ENCODE measurements around the gene MXD3.

MXD3 gene

DNA sequence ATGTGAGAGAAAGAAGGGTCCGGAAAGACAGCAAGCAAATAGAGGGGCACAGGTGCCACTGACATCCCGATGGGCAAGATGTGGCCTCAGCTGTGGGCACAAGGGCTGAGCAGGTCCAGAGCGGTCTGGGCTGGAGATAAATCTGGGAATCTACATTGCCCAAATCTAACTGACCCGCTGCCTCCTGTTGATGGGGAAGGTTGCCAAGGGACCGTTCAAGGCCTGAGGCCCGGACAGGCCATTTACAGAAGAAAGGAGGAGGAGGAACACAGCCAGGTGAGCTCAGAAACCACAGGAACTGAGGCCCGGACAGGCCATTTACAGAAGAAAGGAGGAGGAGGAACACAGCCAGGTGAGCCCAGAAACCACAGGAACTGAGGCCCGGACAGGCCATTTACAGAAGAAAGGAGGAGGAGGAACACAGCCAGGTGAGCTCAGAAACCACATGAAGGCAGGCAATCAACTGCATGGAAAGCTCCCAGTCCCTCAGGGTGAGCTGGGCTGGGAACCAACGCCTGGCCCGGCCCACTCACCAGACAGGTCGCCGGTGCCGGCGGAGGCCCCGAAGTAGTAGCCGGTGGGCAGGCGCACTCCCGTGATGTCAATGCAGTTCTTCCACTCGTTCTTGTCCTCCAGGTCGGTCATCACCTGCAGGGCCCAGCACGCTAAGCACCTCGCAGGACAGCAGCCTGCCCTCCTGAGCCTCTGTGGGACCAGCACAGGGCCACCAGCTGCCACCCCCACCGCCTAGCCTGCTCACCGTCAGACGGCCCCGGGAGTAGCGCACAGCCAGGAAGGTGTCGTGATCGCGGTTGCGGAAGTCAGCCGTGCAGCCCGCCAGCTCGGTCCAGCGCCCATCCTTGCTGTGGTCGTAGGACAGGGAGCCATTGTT is 25.2 kb upstream of the MXD3 start (continued):
- TF ChIP-seq TSHZ2 (CRISPR knock-in tag; IDR thresholded peaks at IDR 0.05): no peak

- peak; percentile 90 for ATAC-seq
- no peak for TF ChIP-seq CSDC2 (CRISPR knock-in tag; IDR thresholded peaks at IDR 0.05)
- TF ChIP-seq ZFP30 (CRISPR knock-in tag; IDR thresholded peaks at IDR 0.05): no peak
- no peak for TF ChIP-seq POU6F1 (CRISPR knock-in tag; IDR thresholded peaks at IDR 0.05; ENCODE audit: borderline replicate concordance, low read depth)
- TF ChIP-seq BACH2 (CRISPR knock-in tag; IDR thresholded peaks at IDR 0.05; ENCODE audit: borderline replicate concordance): no peak
- TF ChIP-seq ZC3H10 (CRISPR knock-in tag; IDR thresholded peaks at IDR 0.05): no peak
- no peak for TF ChIP-seq TCF4 (CRISPR knock-in tag; IDR thresholded peaks at IDR 0.05; ENCODE audit: borderline replicate concordance)
- no peak for TF ChIP-seq GLIS3 (CRISPR knock-in tag; IDR thresholded peaks at IDR 0.05)
- no peak for TF ChIP-seq SNAI2 (CRISPR knock-in tag; IDR thresholded peaks at IDR 0.05)
- TF ChIP-seq, protein P1, sequence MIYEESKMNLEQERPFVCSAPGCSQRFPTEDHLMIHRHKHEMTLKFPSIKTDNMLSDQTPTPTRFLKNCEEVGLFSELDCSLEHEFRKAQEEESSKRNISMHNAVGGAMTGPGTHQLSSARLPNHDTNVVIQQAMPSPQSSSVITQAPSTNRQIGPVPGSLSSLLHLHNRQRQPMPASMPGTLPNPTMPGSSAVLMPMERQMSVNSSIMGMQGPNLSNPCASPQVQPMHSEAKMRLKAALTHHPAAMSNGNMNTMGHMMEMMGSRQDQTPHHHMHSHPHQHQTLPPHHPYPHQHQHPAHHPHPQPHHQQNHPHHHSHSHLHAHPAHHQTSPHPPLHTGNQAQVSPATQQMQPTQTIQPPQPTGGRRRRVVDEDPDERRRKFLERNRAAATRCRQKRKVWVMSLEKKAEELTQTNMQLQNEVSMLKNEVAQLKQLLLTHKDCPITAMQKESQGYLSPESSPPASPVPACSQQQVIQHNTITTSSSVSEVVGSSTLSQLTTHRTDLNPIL (CRISPR knock-in tag; IDR thresholded peaks at IDR 0.05; ENCODE audit: low read depth): no peak
- no peak for TF ChIP-seq ZNF565 (CRISPR knock-in tag; conservative IDR thresholded peaks at IDR 0.05; ENCODE audit: low read depth)
Measured at GRCh38 chr5:177336112-177336511, 24.4 kb upstream of the MXD3 start.

DNA sequence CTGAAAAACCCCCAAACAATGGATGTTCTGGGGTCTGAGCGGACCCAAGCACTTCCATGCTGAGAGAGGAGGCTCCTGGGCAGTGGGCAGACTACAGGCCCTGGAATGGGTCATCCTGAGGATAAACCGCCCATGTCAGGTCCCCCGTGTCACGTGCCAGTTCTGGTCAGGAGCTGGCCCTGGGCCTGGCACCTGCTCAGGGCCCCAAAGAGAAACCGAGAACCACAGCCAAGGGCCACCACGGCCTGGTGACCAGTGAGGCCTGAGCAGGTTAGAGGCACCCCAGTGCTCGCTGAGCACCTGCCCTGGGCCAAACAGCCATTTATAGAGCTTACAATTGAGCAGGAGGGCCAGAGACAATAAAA is 24.0 kb upstream of the MXD3 start:
- no peak for TF ChIP-seq PATZ1 (CRISPR knock-in tag; IDR thresholded peaks at IDR 0.05; ENCODE audit: borderline replicate concordance)
- TF ChIP-seq TOX (CRISPR knock-in tag; IDR thresholded peaks at IDR 0.05; ENCODE audit: borderline replicate concordance): no peak
- no peak for TF ChIP-seq CSDC2 (CRISPR knock-in tag; IDR thresholded peaks at IDR 0.05)
- no peak for TF ChIP-seq PPARA (CRISPR knock-in tag; IDR thresholded peaks at IDR 0.05; ENCODE audit: borderline replicate concordance)
- TF ChIP-seq ZFP3 (CRISPR knock-in tag; IDR thresholded peaks at IDR 0.05): no peak
- TF ChIP-seq GLIS3 (CRISPR knock-in tag; IDR thresholded peaks at IDR 0.05): no peak
- TF ChIP-seq ZNF8 (CRISPR knock-in tag; IDR thresholded peaks at IDR 0.05): no peak
- TF ChIP-seq, protein P2, sequence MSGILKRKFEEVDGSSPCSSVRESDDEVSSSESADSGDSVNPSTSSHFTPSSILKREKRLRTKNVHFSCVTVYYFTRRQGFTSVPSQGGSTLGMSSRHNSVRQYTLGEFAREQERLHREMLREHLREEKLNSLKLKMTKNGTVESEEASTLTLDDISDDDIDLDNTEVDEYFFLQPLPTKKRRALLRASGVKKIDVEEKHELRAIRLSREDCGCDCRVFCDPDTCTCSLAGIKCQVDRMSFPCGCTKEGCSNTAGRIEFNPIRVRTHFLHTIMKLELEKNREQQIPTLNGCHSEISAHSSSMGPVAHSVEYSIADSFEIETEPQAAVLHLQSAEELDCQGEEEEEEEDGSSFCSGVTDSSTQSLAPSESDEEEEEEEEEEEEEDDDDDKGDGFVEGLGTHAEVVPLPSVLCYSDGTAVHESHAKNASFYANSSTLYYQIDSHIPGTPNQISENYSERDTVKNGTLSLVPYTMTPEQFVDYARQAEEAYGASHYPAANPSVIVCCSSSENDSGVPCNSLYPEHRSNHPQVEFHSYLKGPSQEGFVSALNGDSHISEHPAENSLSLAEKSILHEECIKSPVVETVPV (CRISPR knock-in tag; IDR thresholded peaks at IDR 0.05): no peak
- TF ChIP-seq TSHZ2 (CRISPR knock-in tag; IDR thresholded peaks at IDR 0.05): no peak
- ATAC-seq: no peak
